ENCODE data around the gene VAV3. TPM values are rescaled to one million over a fixed set of nuclear protein-coding genes. Genes with fewer than 3 reads are reported as not detected.

The VAV3 gene
- total RNA-seq, 1 donor from 2014 or later: 0.64 TPM

DNA sequence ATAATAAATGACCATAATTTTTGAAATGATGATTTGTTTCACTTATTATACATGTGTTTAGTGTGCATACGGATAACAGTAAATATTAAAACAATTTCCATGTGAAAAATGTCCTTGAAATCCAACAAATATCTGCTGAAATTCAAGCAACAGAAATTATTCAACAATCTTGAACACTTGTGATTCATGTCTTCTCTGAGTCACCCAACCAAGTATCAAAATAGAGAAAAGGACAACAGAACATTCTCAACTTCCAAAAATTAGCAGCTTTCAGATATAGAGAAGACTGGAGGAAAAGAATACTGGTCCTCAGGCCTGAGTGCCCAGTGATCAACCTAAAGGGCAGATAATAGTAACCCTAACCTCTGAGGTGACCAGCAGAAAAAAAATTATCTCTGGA, 90.8 kb downstream of the VAV3 start:
- Histone ChIP-seq H3K4me1 (no peaks in the 10 kb centered on the region), H3K27ac (no peak overlapping the region), H3K9me3 (no peaks in the 10 kb centered on the region), H3K4me3 (no peak overlapping the region), H3K36me3 (no peaks in the 10 kb centered on the region), H3K27me3 (no peaks in the 10 kb centered on the region)
- intact Hi-C loops (cut with DNase I): no loop called here
- no peak for DNase-seq (ENCODE audit: low spot score in 2 of 2)
- TF ChIP-seq, protein P1, sequence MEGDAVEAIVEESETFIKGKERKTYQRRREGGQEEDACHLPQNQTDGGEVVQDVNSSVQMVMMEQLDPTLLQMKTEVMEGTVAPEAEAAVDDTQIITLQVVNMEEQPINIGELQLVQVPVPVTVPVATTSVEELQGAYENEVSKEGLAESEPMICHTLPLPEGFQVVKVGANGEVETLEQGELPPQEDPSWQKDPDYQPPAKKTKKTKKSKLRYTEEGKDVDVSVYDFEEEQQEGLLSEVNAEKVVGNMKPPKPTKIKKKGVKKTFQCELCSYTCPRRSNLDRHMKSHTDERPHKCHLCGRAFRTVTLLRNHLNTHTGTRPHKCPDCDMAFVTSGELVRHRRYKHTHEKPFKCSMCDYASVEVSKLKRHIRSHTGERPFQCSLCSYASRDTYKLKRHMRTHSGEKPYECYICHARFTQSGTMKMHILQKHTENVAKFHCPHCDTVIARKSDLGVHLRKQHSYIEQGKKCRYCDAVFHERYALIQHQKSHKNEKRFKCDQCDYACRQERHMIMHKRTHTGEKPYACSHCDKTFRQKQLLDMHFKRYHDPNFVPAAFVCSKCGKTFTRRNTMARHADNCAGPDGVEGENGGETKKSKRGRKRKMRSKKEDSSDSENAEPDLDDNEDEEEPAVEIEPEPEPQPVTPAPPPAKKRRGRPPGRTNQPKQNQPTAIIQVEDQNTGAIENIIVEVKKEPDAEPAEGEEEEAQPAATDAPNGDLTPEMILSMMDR (IDR thresholded peaks at IDR 0.05): no peak

DNA sequence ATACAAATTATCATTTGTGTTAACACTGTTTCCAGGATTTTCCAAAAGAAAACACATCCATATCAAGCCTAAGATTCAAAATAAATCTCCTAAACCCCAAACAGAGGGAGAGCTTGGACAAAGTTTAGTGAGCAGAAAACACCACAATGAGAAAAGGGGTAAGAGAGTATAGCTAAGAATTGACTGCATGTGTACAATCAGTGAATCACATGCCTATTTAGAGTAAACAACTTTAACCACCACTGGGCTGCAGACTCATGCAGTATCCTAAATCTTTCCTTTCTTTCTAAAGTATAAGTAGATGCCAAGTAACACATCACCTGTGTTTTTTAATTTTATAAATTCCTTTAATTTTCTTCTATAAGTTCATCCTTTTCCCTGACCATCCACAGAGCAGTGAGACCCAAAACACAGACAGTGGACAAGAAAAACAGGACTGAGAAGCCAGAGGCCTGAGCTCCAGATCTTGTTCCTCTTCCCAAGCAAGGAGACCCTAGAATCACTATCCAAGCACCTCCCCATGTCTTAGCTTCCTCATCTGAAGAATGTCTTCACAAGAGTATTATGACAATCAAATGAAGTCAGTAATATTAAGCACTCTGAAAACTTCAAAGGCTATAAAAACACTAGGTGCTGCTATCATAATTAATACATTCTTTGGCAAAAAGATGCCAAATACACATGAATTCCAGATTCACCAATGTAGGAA, 93.1 kb downstream of the VAV3 start:
- H3K36me3 ChIP-seq: no peaks in the 10 kb centered on the region
- H3K4me3 ChIP-seq: no peak overlapping the region
- TF ChIP-seq, protein P1 (IDR thresholded peaks at IDR 0.05): no peak
- intact Hi-C loops (cut with DNase I): no loop called here
- H3K4me1 ChIP-seq: no peaks in the 10 kb centered on the region
- H3K9me3 ChIP-seq: no peaks in the 10 kb centered on the region
- H3K27me3 ChIP-seq: no peaks in the 10 kb centered on the region
- no peak for DNase-seq (ENCODE audit: low spot score in 2 of 2)
- H3K27ac ChIP-seq: no peak overlapping the region

DNA sequence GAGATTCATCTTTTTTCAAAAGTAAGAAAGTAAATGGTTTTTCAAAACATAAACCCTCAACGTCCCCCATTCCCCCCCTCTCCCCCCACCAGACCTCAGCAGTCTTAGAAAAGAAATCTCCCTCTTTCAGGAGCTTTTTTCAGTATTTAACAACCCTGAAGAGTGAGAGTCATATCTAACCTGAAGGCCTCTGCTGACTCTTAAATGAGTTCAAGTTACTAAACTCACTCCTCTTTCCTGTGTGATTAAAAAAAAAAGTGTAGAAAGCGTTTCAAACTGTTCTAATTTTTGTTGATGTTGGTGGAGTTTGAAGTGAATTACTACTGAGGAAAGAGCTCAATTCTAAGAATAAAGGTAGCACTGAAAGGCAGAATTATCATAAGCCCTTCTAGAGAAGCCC, 93.7 kb downstream of the VAV3 start:
- intact Hi-C loops (cut with DNase I): no loop called here
- H3K27ac ChIP-seq: no peak overlapping the region
- H3K27me3 ChIP-seq: no peaks in the 10 kb centered on the region
- H3K9me3 ChIP-seq: no peaks in the 10 kb centered on the region
- no peak for DNase-seq (ENCODE audit: low spot score in 2 of 2)
- no peak overlapping the region for H3K4me3 ChIP-seq
- TF ChIP-seq, protein P1 (IDR thresholded peaks at IDR 0.05): no peak
- H3K4me1 ChIP-seq: no peaks in the 10 kb centered on the region
- no peaks in the 10 kb centered on the region for H3K36me3 ChIP-seq

DNA sequence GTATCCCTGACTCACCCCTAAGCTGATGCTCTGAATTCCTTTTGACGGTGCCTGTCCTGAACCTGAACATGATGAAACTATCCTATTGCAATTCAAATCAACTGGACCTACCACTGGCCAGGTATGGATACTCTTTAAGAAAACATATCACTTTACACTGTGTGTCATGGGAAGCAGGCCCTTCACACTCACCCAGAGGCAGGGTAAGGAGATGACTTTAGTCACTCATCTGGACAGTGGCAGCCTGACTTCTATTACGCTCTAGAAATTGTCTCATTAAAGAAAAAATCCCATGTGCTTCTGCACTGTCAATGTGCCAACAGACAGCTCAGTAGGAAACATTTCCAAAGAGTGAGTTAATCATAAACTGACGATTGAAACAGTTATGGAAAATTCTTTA, 94.3 kb downstream of the VAV3 start:
- Histone ChIP-seq H3K4me3 (no peak overlapping the region), H3K36me3 (no peaks in the 10 kb centered on the region)
- intact Hi-C loops (cut with DNase I): no loop called here

DNA sequence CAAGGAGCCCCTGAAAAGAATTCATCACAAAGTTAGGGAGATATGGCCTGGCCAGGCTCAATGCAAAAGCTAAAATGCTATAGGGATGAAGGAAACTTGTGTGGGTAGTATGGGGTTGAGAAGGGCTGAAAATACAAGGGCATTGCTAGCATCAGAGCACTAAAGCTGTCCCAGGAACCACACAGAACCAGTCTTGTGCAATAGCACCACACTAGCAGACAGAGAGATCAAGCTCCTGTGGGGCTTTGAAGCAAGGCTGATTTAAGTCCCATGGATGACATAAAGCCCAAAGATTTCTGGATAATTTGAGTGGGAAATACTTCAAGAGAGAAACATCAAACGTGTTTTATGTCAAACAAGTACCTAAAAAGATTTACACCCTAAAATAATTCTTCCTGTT, 97.1 kb downstream of the VAV3 start:
- no peaks in the 10 kb centered on the region for H3K27me3 ChIP-seq
- intact Hi-C loops (cut with DNase I): no loop called here
- H3K4me3 ChIP-seq: no peak overlapping the region
- H3K4me1 ChIP-seq: no peaks in the 10 kb centered on the region
- no peak for DNase-seq (ENCODE audit: low spot score in 2 of 2)
- no peak overlapping the region for H3K27ac ChIP-seq
- no peaks in the 10 kb centered on the region for H3K36me3 ChIP-seq
- H3K9me3 ChIP-seq: no peaks in the 10 kb centered on the region
- TF ChIP-seq, protein P1 (IDR thresholded peaks at IDR 0.05): no peak

More for the DNA sequence above, 94.3 kb downstream of the VAV3 start:
- no peaks in the 10 kb centered on the region for H3K4me1 ChIP-seq
- TF ChIP-seq, protein P1 (IDR thresholded peaks at IDR 0.05): no peak
- no peak overlapping the region for H3K27ac ChIP-seq
- H3K9me3 ChIP-seq: no peaks in the 10 kb centered on the region
- no peak for DNase-seq (ENCODE audit: low spot score in 2 of 2)
- H3K27me3 ChIP-seq: no peaks in the 10 kb centered on the region

DNA sequence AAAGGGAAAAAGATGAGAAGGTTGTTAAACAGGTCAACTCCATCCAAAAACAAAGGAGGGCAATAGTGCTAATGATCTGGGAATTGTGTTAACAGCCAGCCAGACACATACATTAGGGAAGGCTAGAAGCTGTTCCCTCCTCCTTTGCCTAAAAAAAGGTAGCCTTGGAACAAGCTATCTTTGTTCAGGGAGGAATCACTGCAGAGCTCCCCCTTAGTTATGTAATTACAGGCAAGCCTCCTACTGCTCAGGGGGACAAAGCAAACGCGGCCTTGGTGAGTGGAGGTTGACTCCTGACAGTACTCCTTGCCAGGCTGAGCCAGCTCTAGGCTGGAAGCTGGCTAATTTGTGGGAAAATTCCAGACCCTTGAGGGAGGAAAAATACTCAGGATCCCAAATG, 97.6 kb downstream of the VAV3 start:
- H3K36me3 ChIP-seq: no peaks in the 10 kb centered on the region
- DNase-seq (ENCODE audit: low spot score in 2 of 2): no peak
- H3K9me3 ChIP-seq: no peaks in the 10 kb centered on the region
- TF ChIP-seq, protein P1 (IDR thresholded peaks at IDR 0.05): no peak
- H3K4me1 ChIP-seq: no peaks in the 10 kb centered on the region
- H3K27ac ChIP-seq: no peak overlapping the region
- H3K27me3 ChIP-seq: no peaks in the 10 kb centered on the region
- H3K4me3 ChIP-seq: no peak overlapping the region
- intact Hi-C loops (cut with DNase I): no loop called here

All from ascending aorta (tissue), 2 donors.